Pons (tissue), 1 donor: Measurements from ENCODE around the gene PIGL.
A peak's percentile ranks its signal among the peaks of the same experiment; 100 is the strongest.
"Not testable (repeated sequence)": the region's sequence is repeated elsewhere in the genome, so short reads cannot be mapped to it uniquely, and the experiment has no call there.

Experiments
- DNase-seq: peaks from one replicate; pipeline ENCODE4 v3.0.0-alpha.2; 2016; ENCODE audit warnings: low spot score

Gene PIGL

DNA sequence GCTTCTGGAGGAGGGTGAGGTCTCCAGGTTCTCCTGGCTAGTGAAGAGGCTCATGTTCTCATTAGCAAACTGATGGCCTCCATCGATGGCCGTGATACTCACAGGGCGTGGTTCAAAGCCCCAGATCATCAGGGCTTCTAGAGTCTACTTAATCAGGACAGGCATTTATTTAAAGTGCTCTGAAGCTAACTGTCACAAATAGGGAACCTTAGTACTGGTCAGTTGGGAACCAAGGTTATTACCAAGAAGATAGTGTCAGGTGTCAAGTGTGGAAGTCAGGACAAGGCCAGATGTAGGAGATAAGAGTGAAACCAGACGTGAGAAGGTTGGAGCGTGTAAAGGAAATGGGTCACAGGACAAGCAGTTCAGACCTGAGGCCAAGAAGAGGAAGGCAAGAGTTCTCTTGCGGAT is 56.9 kb downstream of the PIGL start:
- DNase-seq = no peak

GRCh38 chr17:16275024-16275423 is 58.0 kb downstream of the PIGL start:
- no peak for DNase-seq

DNA sequence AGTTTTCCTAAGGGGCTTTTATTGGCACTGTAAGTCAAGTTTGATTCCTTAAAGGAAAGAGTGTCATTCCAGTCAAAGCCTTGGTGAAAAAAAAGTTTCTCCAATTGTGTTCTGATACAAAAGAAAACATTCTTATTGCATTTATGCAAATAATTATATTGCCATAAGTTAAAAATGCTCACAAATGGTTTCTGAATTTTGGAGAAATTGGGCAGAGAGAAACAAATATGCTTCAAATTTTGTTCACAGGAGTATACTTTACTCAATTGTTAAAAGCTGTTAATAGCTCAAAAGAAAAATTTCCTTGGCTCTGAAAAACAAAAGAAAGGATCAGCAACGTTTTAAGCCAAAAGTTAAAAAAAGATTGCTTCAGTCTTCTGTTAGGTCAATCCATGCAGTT is 60.2 kb downstream of the PIGL start:
- no peak for DNase-seq

DNA sequence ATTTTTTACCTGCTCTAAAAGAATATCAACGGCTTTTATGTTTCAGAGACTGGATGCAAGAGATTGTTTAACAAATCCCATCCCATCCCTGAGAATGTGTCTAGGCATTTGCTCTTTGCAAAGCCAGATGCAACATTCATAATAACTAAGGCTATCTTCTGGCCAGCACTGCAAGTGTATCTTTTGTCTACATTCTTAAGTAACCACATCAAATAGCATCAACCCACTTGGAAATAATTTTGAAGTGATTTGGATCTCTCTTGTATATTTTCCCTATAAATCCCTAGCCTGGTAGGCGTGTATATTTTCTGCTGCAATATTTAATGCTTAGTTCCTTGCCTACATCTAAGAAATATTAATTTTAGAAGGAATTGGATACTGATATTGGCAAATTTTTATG is 64.3 kb downstream of the PIGL start:
- DNase-seq = no peak

DNA sequence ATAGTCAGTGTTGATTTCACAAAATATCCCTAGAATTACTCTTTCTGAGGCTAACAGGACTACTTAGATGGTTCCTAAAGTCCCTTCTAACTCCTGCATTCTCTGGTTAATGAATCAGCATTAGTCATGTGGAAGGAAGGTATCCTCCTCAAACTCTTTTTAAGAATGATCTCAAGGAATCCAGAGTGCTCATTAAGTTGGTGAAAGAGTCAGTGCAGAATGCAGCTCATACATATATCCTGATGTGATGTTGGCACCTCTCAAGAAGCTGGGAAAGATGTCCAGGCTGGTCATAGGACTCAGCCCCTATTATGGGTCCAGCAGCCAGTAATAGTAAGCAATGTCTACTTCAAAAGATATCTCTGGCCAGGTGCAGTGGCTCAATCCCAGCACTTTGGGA is 65.5 kb downstream of the PIGL start:
- no peak for DNase-seq

GRCh38 chr17:16283705-16284104 is 66.7 kb downstream of the PIGL start:
- DNase-seq = no peak

DNA sequence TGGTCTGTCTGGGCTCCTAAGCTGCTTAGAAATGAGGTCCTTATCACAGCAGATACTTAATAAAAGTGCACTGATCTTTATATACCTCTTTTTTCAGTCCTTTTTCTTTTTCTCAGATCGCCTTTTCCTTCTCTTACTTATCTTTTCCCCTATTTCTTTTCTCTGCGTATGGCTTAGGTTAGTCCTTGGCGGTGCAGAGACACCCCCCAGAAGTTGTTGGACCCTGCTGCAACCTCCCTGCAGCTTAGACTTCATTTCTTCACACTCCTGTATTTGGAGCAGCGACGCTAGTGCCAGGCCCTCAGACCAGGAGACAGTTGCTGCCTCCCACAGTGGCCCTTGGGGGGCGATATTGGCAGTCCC is 68.6 kb downstream of the PIGL start:
- no peak for DNase-seq

- DNase-seq = peak; percentile 31
Measured at GRCh38 chr17:16286009-16286946, 69.3 kb downstream of the PIGL start.

GRCh38 chr17:16286947-16287562 is 70.0 kb downstream of the PIGL start:
- DNase-seq = no peak

DNA sequence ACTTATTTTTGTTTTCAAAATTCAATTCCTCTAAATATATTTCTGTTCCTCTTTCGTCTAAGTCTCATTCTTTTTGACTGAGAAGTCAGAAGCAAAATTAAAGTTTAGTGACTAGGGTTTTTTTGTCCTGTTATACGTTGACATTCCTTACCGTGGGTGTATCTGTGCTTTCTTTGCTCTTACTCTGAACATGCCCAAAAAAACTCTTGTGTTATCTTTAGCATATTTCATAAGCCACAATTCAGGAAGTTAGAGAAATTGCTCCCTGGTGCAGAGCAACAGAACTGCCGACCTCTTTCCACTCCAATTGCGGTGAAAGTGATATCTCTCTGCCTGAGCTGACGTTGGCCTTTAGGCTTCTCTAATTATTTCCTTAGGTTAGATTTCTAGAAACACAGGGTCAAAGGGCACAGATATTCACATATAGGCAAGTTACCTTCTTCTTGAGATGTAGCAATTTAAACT is 70.6 kb downstream of the PIGL start:
- peak; percentile 45 for DNase-seq

- no peak for DNase-seq
Measured at GRCh38 chr17:16288860-16289571, 72.0 kb downstream of the PIGL start.

DNA sequence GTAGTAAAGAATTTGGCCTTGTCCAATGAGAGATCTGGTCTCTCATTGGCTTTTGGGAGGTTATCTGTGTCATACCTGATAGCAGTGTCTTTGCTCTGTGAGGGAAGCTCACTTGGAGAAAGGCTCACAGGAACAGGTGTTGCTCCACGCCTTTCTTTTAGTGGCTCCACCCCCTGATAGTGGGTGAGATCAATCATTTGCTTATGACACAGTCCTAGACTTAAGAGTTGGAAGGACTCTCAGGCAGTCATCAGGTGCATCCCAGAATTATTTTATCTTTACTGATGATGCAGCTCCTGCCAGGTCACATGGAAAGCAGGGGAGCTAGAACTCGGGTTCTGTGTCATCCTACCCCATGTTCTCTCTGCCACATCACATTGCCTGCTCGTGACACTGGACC is 76.9 kb downstream of the PIGL start:
- no peak for DNase-seq

GRCh38 chr17:16294560-16294959 is 77.5 kb downstream of the PIGL start:
- DNase-seq = no peak

DNA sequence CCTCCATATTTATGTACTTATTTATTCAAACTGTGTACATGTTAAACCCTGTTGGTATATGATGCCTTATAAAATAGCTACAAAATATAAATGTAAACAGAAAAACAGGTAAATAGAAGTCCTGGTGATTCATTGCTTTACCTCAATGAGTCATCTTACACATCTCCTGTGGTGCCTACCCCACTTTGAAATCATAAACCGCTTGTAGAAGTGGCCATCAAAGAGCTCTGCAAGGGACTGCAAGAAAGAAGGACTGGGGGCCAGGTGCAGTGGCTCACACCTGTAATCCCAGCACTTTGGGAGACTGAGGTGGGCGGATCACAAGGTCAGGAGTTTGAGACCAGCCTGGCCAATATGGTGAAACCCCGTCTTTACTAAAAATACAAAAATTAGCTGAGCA is 79.1 kb downstream of the PIGL start:
- DNase-seq = not testable (repeated sequence)

- DNase-seq = no peak
Measured at GRCh38 chr17:16297367-16298139, 80.5 kb downstream of the PIGL start.

GRCh38 chr17:16298140-16298662 is 81.2 kb downstream of the PIGL start:
- no peak for DNase-seq

DNA sequence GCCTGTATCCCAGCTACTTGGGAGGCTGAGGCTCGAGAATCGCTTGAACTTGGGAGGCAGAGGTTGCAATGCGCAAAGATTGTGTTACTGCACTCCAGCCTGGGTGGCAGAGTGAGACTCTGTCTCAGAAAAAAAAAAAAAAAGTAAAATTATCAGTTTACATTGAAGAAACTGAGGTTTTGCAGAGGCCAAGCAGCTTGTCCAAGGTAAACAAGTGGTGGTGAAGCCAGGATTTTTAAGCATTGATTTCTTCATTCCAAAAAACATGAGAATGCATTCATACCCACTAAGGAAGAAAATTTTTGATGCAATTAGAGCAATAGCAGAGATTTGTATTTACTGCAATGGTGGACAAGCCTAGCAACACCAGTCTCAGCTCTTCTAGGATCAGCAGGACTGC is 83.5 kb downstream of the PIGL start:
- no peak for DNase-seq

- DNase-seq = no peak
Measured at GRCh38 chr17:16301963-16302855, 85.2 kb downstream of the PIGL start.

DNA sequence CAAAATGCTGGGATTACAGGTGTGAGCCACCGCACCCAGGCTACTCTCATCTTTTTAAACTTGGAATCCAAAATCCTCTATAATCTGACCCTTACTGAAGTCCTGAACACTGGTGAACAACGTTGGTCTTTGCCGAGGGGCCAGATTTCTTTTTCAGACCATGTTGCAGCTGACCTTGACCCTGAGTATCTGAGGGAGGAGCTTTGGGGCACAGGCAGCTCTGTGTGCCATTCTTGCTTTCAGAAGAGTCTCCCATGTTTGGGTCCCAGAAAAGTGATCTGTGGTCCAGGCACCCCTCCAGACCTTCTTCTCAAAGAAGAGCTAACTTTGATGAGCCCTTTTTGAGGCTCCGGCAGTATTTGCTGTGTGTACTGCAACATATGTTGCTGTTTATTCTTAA is 85.8 kb downstream of the PIGL start:
- no peak for DNase-seq

GRCh38 chr17:16304830-16305229 is 87.8 kb downstream of the PIGL start:
- DNase-seq = no peak

GRCh38 chr17:16306211-16306610 is 89.2 kb downstream of the PIGL start:
- DNase-seq = no peak
